ENCODE measurements around the gene GPR84.

Gene GPR84

GRCh38 chr12:54321363-54321762 lies 42.9 kb downstream of the GPR84 start:
- DNase-seq, result no peak

Measured in hematopoietic multipotent progenitor cell treated with erythropoietin and hydrocortisone succinate and interleukin-3 and kit ligand, for 4 days (in vitro differentiated cells).